Coronary artery (tissue), 2 donors: Measurements from ENCODE around the gene NPAS3.

Experiments used
- DNase-seq: peaks from one replicate; pipeline ENCODE4 v3.0.0-alpha.2; 2017; ENCODE audit warnings: low spot score
- H3K27ac ChIP-seq, 2 donors: fragments of 200-600 bp; sonication (generic); one replicate each; pipeline ENCODE4 v1.5.1; 2016 to 2019
- H3K4me3 ChIP-seq: fragments of 200-600 bp; sonication (generic); 2 replicates; pipeline ENCODE4 v1.5.1; 2016; ENCODE audit warnings: mild to moderate bottlenecking, moderate library complexity
- CTCF ChIP-seq: fragments of 200-600 bp; sonication (generic); IDR thresholded peaks from one replicate; pipeline ENCODE4 v1.5.1; 2019; ENCODE audit warnings: antibody characterized with exemption

The NPAS3 gene

GRCh38 chr14:33191855-33192254 is 253.2 kb downstream of the NPAS3 start:
- TF ChIP-seq CTCF: no peak
- no peak for DNase-seq
- no peak overlapping the region for H3K27ac ChIP-seq
- no peak overlapping the region for H3K4me3 ChIP-seq

- DNase-seq: no peak
- H3K27ac ChIP-seq: no peak overlapping the region
- no peak for TF ChIP-seq CTCF
Observed at GRCh38 chr14:33194551-33194950, 255.9 kb downstream of the NPAS3 start.

GRCh38 chr14:33198684-33199083 is 260.0 kb downstream of the NPAS3 start:
- Histone ChIP-seq H3K4me3 (no peak overlapping the region), H3K27ac (no peak overlapping the region)
- no peak for TF ChIP-seq CTCF
- DNase-seq: no peak

More at GRCh38 chr14:33194551-33194950, 255.9 kb downstream of the NPAS3 start:
- no peak overlapping the region for H3K4me3 ChIP-seq

- DNase-seq: no peak
- H3K27ac ChIP-seq: no peak overlapping the region
- no peak for TF ChIP-seq CTCF
- H3K4me3 ChIP-seq: no peak overlapping the region
Observed at GRCh38 chr14:33201116-33201515, 262.4 kb downstream of the NPAS3 start.

GRCh38 chr14:33206981-33207380 is 268.3 kb downstream of the NPAS3 start:
- Histone ChIP-seq H3K4me3 (no peak overlapping the region), H3K27ac (no peak overlapping the region)
- DNase-seq: no peak
- no peak for TF ChIP-seq CTCF

GRCh38 chr14:33207467-33208017 is 268.9 kb downstream of the NPAS3 start:
- DNase-seq: no peak
- no peak overlapping the region for H3K27ac ChIP-seq
- H3K4me3 ChIP-seq: no peak overlapping the region
- TF ChIP-seq CTCF: no peak

GRCh38 chr14:33210311-33210710 is 271.6 kb downstream of the NPAS3 start:
- Histone ChIP-seq H3K4me3 (no peak overlapping the region), H3K27ac (no peak overlapping the region)
- no peak for TF ChIP-seq CTCF
- no peak for DNase-seq
